ENCODE measurements around the gene COPB2.
A peak's percentile ranks its signal among the peaks of the same experiment; 100 is the strongest.

DNA sequence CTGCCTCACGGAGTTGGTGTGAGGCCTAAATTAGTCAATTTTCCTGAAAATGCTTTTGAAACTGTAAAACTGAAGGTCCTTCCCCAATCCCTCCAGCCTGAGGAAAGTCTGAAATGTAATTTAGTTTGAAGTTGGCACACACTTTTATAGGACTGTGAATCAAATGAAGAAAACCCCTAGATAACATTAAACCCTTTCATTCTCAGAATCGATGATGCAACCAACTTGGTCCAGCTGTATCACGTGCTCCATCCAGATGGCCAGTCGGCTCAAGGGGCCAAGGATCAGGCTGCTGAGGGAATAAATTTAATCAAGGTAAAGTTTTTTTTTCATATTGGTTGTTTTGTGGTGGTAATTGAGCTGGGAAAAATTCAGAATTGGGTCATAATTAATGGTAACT is 34.0 kb downstream of the COPB2 start:
- TF ChIP-seq, protein P1, sequence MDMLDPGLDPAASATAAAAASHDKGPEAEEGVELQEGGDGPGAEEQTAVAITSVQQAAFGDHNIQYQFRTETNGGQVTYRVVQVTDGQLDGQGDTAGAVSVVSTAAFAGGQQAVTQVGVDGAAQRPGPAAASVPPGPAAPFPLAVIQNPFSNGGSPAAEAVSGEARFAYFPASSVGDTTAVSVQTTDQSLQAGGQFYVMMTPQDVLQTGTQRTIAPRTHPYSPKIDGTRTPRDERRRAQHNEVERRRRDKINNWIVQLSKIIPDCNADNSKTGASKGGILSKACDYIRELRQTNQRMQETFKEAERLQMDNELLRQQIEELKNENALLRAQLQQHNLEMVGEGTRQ (IDR thresholded peaks at IDR 0.05; ENCODE audit: low read depth, low read length): peak; percentile 60; the same call in 1 of the 2 replicates
- TF ChIP-seq SMC3 (IDR thresholded peaks at IDR 0.05; ENCODE audit: low read depth, low read length) (no peak), MXI1 (IDR thresholded peaks at IDR 0.05; ENCODE audit: borderline replicate concordance, low read depth, low read length) (no peak), POLR2A (IDR thresholded peaks at IDR 0.05; ENCODE audit: low read depth, low read length) (no peak), CEBPB (IDR thresholded peaks at IDR 0.05; ENCODE audit: low read depth, low read length) (peak; percentile 68), RFX5 (IDR thresholded peaks at IDR 0.05; ENCODE audit: low read depth, low read length) (no peak), RAD21 (IDR thresholded peaks at IDR 0.05; ENCODE audit: low read length) (no peak), BHLHE40 (IDR thresholded peaks at IDR 0.05; ENCODE audit: low read depth, low read length) (no peak; the same call in 1 of the 2 replicates), RCOR1 (IDR thresholded peaks at IDR 0.05; ENCODE audit: insufficient replicate concordance, low read length) (no peak), MAFK (IDR thresholded peaks at IDR 0.05; ENCODE audit: low read depth, low read length) (no peak), FOS (IDR thresholded peaks at IDR 0.05; ENCODE audit: low read depth, low read length) (no peak), MAZ (IDR thresholded peaks at IDR 0.05; ENCODE audit: borderline replicate concordance, low read depth, low read length) (no peak)
- TF ChIP-seq, protein P2, sequence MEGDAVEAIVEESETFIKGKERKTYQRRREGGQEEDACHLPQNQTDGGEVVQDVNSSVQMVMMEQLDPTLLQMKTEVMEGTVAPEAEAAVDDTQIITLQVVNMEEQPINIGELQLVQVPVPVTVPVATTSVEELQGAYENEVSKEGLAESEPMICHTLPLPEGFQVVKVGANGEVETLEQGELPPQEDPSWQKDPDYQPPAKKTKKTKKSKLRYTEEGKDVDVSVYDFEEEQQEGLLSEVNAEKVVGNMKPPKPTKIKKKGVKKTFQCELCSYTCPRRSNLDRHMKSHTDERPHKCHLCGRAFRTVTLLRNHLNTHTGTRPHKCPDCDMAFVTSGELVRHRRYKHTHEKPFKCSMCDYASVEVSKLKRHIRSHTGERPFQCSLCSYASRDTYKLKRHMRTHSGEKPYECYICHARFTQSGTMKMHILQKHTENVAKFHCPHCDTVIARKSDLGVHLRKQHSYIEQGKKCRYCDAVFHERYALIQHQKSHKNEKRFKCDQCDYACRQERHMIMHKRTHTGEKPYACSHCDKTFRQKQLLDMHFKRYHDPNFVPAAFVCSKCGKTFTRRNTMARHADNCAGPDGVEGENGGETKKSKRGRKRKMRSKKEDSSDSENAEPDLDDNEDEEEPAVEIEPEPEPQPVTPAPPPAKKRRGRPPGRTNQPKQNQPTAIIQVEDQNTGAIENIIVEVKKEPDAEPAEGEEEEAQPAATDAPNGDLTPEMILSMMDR (conservative IDR thresholded peaks at IDR 0.05; ENCODE audit: low read depth, low read length): no peak
- TF ChIP-seq, protein P3, sequence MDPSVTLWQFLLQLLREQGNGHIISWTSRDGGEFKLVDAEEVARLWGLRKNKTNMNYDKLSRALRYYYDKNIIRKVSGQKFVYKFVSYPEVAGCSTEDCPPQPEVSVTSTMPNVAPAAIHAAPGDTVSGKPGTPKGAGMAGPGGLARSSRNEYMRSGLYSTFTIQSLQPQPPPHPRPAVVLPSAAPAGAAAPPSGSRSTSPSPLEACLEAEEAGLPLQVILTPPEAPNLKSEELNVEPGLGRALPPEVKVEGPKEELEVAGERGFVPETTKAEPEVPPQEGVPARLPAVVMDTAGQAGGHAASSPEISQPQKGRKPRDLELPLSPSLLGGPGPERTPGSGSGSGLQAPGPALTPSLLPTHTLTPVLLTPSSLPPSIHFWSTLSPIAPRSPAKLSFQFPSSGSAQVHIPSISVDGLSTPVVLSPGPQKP (IDR thresholded peaks at IDR 0.05; ENCODE audit: borderline replicate concordance, low read depth, low read length): no peak
